IMR-90 (cell line): Measurements from ENCODE around the gene SLX4IP. TPM values are rescaled to one million over a fixed set of nuclear protein-coding genes. Genes with fewer than 3 reads are reported as not detected.

Experiments
- ATAC-seq: fragments of 200-7000 bp; cut with Tn5 transposase; 2 replicates; pipeline ENCODE4 v1.9.1; 2020; ENCODE audit warnings: low read depth, mild to moderate bottlenecking, moderate library complexity
- BruUV-seq: library from RNA; stranded (reverse); fragments of 400-500 nt; replicated peaks from 2 replicates; lab custom pipeline; 2021; lab: Mats Ljungman, UMichigan
- CTCF ChIA-PET: fragments of 300-600 bp; formaldehyde crosslinking; extraction: SDS; loops from one replicate; lab custom pipeline; 2021; ENCODE audit warnings: antibody characterized with exemption; lab: Yijun Ruan, JAX
- POLR2A ChIA-PET: fragments of 300-600 bp; sonication (Branson Sonifier 250); formaldehyde crosslinking; loops from one replicate; lab custom pipeline; 2022; ENCODE audit warnings: antibody characterized with exemption; ENCODE audit not compliant: unreplicated experiment; lab: Charles Lee
- DNase-seq: peaks from one replicate; pipeline ENCODE4 v3.0.0; 2013
- H2AFZ ChIP-seq: replicated peaks from 2 replicates; pipeline ENCODE3; 2013; ENCODE audit warnings: low read length, mild to moderate bottlenecking; ENCODE audit not compliant: poor library complexity
- H2AK5ac ChIP-seq: 2 replicates; pipeline ENCODE4 v1.6.1; 2013; ENCODE audit warnings: low read depth, low read length, inconsistent platforms
- H2AK9ac ChIP-seq: replicated peaks from 2 replicates; pipeline ENCODE3; 2013; ENCODE audit warnings: mild to moderate bottlenecking, low read depth, low read length, moderate library complexity; ENCODE audit not compliant: poor library complexity
- H2BK120ac ChIP-seq: 2 replicates; pipeline ENCODE4 v1.6.1; 2013; ENCODE audit warnings: low read depth, low read length, inconsistent platforms
- H2BK15ac ChIP-seq: 3 replicates; pipeline ENCODE4 v1.6.1; 2013; ENCODE audit warnings: low read depth, low read length, inconsistent platforms
- H2BK20ac ChIP-seq: 2 replicates; pipeline ENCODE4 v1.6.1; 2013; ENCODE audit warnings: low read depth, mild to moderate bottlenecking, inconsistent platforms, low read length, moderate library complexity
- H2BK5ac ChIP-seq: 2 replicates; pipeline ENCODE4 v1.6.1; 2013; ENCODE audit warnings: mild to moderate bottlenecking, low read depth, low read length, inconsistent platforms; ENCODE audit not compliant: poor library complexity, severe bottlenecking
- H3K14ac ChIP-seq: replicated peaks from 2 replicates; pipeline ENCODE4 v1.6.1; 2013; ENCODE audit warnings: low read depth, low read length, inconsistent platforms
- H3K18ac ChIP-seq: 2 replicates; pipeline ENCODE4 v1.6.1; 2013; ENCODE audit warnings: low read depth, low read length, control low read depth
- H3K23ac ChIP-seq: 2 replicates; pipeline ENCODE4 v1.6.1; 2013; ENCODE audit warnings: low read depth, low read length, inconsistent platforms
- H3K27ac ChIP-seq: 2 replicates; pipeline ENCODE4 v1.5.1; 2013; ENCODE audit warnings: mild to moderate bottlenecking, control low read depth, low read length; ENCODE audit not compliant: insufficient read depth
- H3K27me3 ChIP-seq: 2 replicates; pipeline ENCODE4 v1.6.1; 2013; ENCODE audit warnings: low read length; ENCODE audit not compliant: control insufficient read depth, insufficient read depth
- H3K36me3 ChIP-seq: 2 replicates; pipeline ENCODE4 v1.6.1; 2013; ENCODE audit warnings: low read length, mixed read lengths; ENCODE audit not compliant: control insufficient read depth, insufficient read depth
- H3K4ac ChIP-seq: 2 replicates; pipeline ENCODE4 v1.6.1; 2013; ENCODE audit warnings: low read depth, low read length, inconsistent platforms
- H3K4me1 ChIP-seq: 2 replicates; pipeline ENCODE4 v1.6.1; 2013; ENCODE audit warnings: low read length, mixed read lengths; ENCODE audit not compliant: control insufficient read depth, insufficient read depth
- H3K4me2 ChIP-seq: 2 replicates; pipeline ENCODE4 v1.6.1; 2013; ENCODE audit warnings: low read depth, mild to moderate bottlenecking, control low read depth, low read length, moderate library complexity
- H3K4me3 ChIP-seq: 2 replicates; pipeline ENCODE4 v1.5.1; 2013; ENCODE audit warnings: low read depth, mild to moderate bottlenecking, control low read depth, low read length, moderate library complexity; ENCODE audit not compliant: insufficient read depth
- H3K56ac ChIP-seq: 2 replicates; pipeline ENCODE4 v1.6.1; 2013; ENCODE audit warnings: low read length, inconsistent platforms; ENCODE audit not compliant: insufficient read depth; ENCODE audit errors: extremely low read depth
- H3K79me1 ChIP-seq, 2 experiments: 2 replicates each; pipeline ENCODE4 v1.6.1; 2013; ENCODE audit warnings: low read length in 2 of 2, inconsistent platforms in 1 of 2, low read depth in 1 of 2
- H3K9ac ChIP-seq: 2 replicates; pipeline ENCODE4 v1.6.1; 2013; ENCODE audit warnings: low read depth, low read length, control low read depth
- H3K9me1 ChIP-seq: 2 replicates; pipeline ENCODE4 v1.6.1; 2013; ENCODE audit warnings: low read length, inconsistent platforms; ENCODE audit not compliant: insufficient read depth
- H3K9me3 ChIP-seq: 2 replicates; pipeline ENCODE4 v1.6.1; 2013; ENCODE audit warnings: low read length; ENCODE audit not compliant: control insufficient read depth, insufficient read depth
- H4K20me1 ChIP-seq: 2 replicates; pipeline ENCODE4 v1.6.1; 2013; ENCODE audit warnings: low read length, inconsistent platforms; ENCODE audit not compliant: insufficient read depth
- H4K5ac ChIP-seq: 2 replicates; pipeline ENCODE4 v1.6.1; 2013; ENCODE audit warnings: mild to moderate bottlenecking, low read depth, low read length, control low read depth
- H4K8ac ChIP-seq, 2 experiments: 2 replicates each; pipeline ENCODE4 v1.6.1; 2013; ENCODE audit warnings: low read depth in 2 of 2, low read length in 2 of 2, control low read depth in 1 of 2, inconsistent platforms in 1 of 2
- H4K91ac ChIP-seq: 2 replicates; pipeline ENCODE4 v1.6.1; 2013; ENCODE audit warnings: low read depth, low read length, inconsistent platforms; ENCODE audit not compliant: insufficient read depth
- BHLHE40 ChIP-seq: fragments of 150-350 bp; IDR thresholded peaks from 2 replicates; pipeline ENCODE4 v1.6.1; 2016; ENCODE audit warnings: mild to moderate bottlenecking, low read depth, low read length
- CEBPB ChIP-seq: IDR thresholded peaks from 2 replicates; pipeline ENCODE4 v1.6.1; 2012; ENCODE audit warnings: low read depth, low read length, improper control_type of control experiment
- CHD1 ChIP-seq: IDR thresholded peaks from 2 replicates; pipeline ENCODE4 v1.6.1; 2012; ENCODE audit warnings: low read depth, low read length, improper control_type of control experiment
- MAFK ChIP-seq: IDR thresholded peaks from 2 replicates; pipeline ENCODE4 v1.6.1; 2012; ENCODE audit warnings: low read depth, low read length, improper control_type of control experiment
- MAZ ChIP-seq: IDR thresholded peaks from 2 replicates; pipeline ENCODE4 v1.6.1; 2012; ENCODE audit warnings: low read depth, mild to moderate bottlenecking, low read length, improper control_type of control experiment, moderate library complexity, borderline replicate concordance
- POLR2A ChIP-seq: IDR thresholded peaks from 2 replicates; pipeline ENCODE4 v1.6.1; 2012; ENCODE audit warnings: mild to moderate bottlenecking, low read depth, low read length
- RAD21 ChIP-seq: IDR thresholded peaks from 2 replicates; pipeline ENCODE4 v1.6.1; 2012; ENCODE audit warnings: low read length, improper control_type of control experiment
- RCOR1 ChIP-seq: IDR thresholded peaks from 2 replicates; pipeline ENCODE4 v1.6.1; 2012; ENCODE audit warnings: mild to moderate bottlenecking, low read length, improper control_type of control experiment; ENCODE audit not compliant: insufficient replicate concordance
- WGBS, 2 experiments: methylation state at CpG; one replicate each; pipeline versions ENCODE4 v1.1.5 to v1.1.7; 2013; ENCODE audit warnings: missing lambda C conversion rate in 2 of 2; ENCODE audit not compliant: insufficient read length in 1 of 2; ENCODE audit errors: extremely low coverage in 2 of 2; 5-methylcytosine and 5-hydroxymethylcytosine counted together
- dilution Hi-C: fragments of 300-500 bp; cut with HindIII; formaldehyde crosslinking; loops from one replicate; pipeline ENCODE4 v1.14.3; 2018; ENCODE audit warnings: low sequenced_read_pairs; ENCODE audit not compliant: unreplicated experiment
- in situ Hi-C: fragments of 300-500 bp; cut with MboI; formaldehyde crosslinking; loops from 3 replicates; pipeline ENCODE4 v1.14.3; 2019; ENCODE audit warnings: low sequenced_read_pairs, inconsistent platforms, mixed read lengths
- intact Hi-C: fragments of 100-400 bp; cut with micrococcal nuclease; formaldehyde crosslinking; loops from 2 replicates; pipeline ENCODE4 v1.10.0; 2022
- polyA plus RNA-seq, 3 experiments: library from polyadenylated mRNA; depleted of rRNA; stranded (reverse); fragments of >200 nt; gene quantifications; 2 replicates each; pipeline ENCODE4 v1.2.3, GENCODE V29; 2012; ENCODE audit warnings: low replicate concordance in 1 of 3
- total RNA-seq: library from RNA; depleted of rRNA; stranded (reverse); fragments of >200 nt; gene quantifications from 2 replicates; pipeline ENCODE4 v1.2.3, GENCODE V29; 2012

SLX4IP gene
- total and polyA plus RNA-seq, 2 of the 4 experiments (the other 2 are of a cell fraction) = 1.3 to 5.9 TPM

- H3K79me1 ChIP-seq = peaks cover 14 to 50% of the 10 kb centered on the region in 2 experiments
- POLR2A ChIA-PET = no interaction called here
- H3K36me3 ChIP-seq = peaks cover 74% of the 10 kb centered on the region
- peak overlapping the region; percentile 13; the same call in 1 of the 2 replicates for H4K91ac ChIP-seq
- H3K14ac ChIP-seq = no peak overlapping the region
- intact Hi-C loops = loop anchor here (5.0 to 10.0 kb wide), 3 partner anchors 95 to 1037 kb away; no protein-coding TSS in a partner anchor
- H3K23ac ChIP-seq = no peak overlapping the region; the same call in 1 of the 2 replicates
- peak overlapping the region in 1 of 2 experiments; percentile 57; a peak in 1 of 4 replicates for H4K8ac ChIP-seq
- no TSS peak for BruUV-seq
- H3K9ac ChIP-seq = no peak overlapping the region
- peak overlapping the region; percentile 68 for H3K4ac ChIP-seq
- CTCF ChIA-PET = no interaction called here
- dilution Hi-C loops = loop anchor here (25.0 kb wide), 1 partner anchor 885 kb away; no protein-coding TSS in a partner anchor
- DNase-seq (no peak), ATAC-seq (no peak)
- peak overlapping the region; percentile 46 for H2AK5ac ChIP-seq
- WGBS, 2 experiments = 100% methylated on average over 1 of the region's 9 CpGs; no CpG with 5 or more reads in 1 of the 2 experiments
- H2AFZ ChIP-seq = no peak overlapping the region
- H2BK20ac ChIP-seq = peak overlapping the region; percentile 37; the same call in 1 of the 2 replicates
- no peak overlapping the region for H2AK9ac ChIP-seq
- H4K5ac ChIP-seq = no peak overlapping the region
- H3K27me3 ChIP-seq = no peaks in the 10 kb centered on the region
- in situ Hi-C loops = no loop called here
- H3K4me2 ChIP-seq = no peak overlapping the region
- H2BK5ac ChIP-seq = no peak overlapping the region
- peaks cover 23% of the 10 kb centered on the region for H3K9me1 ChIP-seq
- no peak overlapping the region for H3K56ac ChIP-seq
- peak overlapping the region; percentile 33; the same call in 1 of the 2 replicates for H2BK120ac ChIP-seq
- H3K4me1 ChIP-seq = peaks cover 37% of the 10 kb centered on the region
- no peak for TF ChIP-seq MAFK
- no peak for TF ChIP-seq MAZ
- no peak for TF ChIP-seq RCOR1
- TF ChIP-seq RAD21 = no peak
- TF ChIP-seq CHD1 = no peak
- no peak for TF ChIP-seq CEBPB
- TF ChIP-seq BHLHE40 = no peak
- no peak for TF ChIP-seq POLR2A
- H3K27ac ChIP-seq = no peak overlapping the region
- no peak overlapping the region for H3K18ac ChIP-seq
- H4K20me1 ChIP-seq = peaks cover 14% of the 10 kb centered on the region
- no peak overlapping the region; the same call in 2 of the 3 replicates for H2BK15ac ChIP-seq
- H3K9me3 ChIP-seq = no peaks in the 10 kb centered on the region
- no peak overlapping the region for H3K4me3 ChIP-seq
Measured at GRCh38 chr20:10652185-10652584, 217.1 kb downstream of the SLX4IP start.
